ENCODE measurements around the gene DNAH12. TPM values are rescaled to one million over a fixed set of nuclear protein-coding genes. Genes with fewer than 3 reads are reported as not detected.

DNAH12 gene
- total RNA-seq, 1 experiment from 2014 or later, result 0.45 TPM

GRCh38 chr3:57298041-57298440, 246.1 kb downstream of the DNAH12 start:
- Histone ChIP-seq H3K36me3 (ENCODE audit: control insufficient read depth, insufficient read depth, low read length) (no peaks in the 10 kb centered on the region), H3K4me3 (ENCODE audit: low read depth, low read length) (no peak overlapping the region), H3K9me3 (no peaks in the 10 kb centered on the region), H3K27me3 (replicated peaks; ENCODE audit: control insufficient read depth, insufficient read depth, low read length) (no peaks in the 10 kb centered on the region), H3K4me1 (no peaks in the 10 kb centered on the region)
- BruUV-seq (replicated peaks), result no TSS peak
- TF ChIP-seq, protein P1, sequence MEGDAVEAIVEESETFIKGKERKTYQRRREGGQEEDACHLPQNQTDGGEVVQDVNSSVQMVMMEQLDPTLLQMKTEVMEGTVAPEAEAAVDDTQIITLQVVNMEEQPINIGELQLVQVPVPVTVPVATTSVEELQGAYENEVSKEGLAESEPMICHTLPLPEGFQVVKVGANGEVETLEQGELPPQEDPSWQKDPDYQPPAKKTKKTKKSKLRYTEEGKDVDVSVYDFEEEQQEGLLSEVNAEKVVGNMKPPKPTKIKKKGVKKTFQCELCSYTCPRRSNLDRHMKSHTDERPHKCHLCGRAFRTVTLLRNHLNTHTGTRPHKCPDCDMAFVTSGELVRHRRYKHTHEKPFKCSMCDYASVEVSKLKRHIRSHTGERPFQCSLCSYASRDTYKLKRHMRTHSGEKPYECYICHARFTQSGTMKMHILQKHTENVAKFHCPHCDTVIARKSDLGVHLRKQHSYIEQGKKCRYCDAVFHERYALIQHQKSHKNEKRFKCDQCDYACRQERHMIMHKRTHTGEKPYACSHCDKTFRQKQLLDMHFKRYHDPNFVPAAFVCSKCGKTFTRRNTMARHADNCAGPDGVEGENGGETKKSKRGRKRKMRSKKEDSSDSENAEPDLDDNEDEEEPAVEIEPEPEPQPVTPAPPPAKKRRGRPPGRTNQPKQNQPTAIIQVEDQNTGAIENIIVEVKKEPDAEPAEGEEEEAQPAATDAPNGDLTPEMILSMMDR (IDR thresholded peaks at IDR 0.05; ENCODE audit: insufficient read depth in 1 of 2, low read depth in 1 of 2, low read length in 1 of 2, severe bottlenecking in 1 of 2, unreplicated experiment in 1 of 2), result no peak
- H3K4me3 Mint-ChIP-seq (ENCODE audit: unreplicated experiment), result no peak overlapping the region
- H3K36me3 Mint-ChIP-seq (ENCODE audit: insufficient read depth, unreplicated experiment), result no peaks in the 10 kb centered on the region
- DNase-seq, result peak in 1 of 2 experiments; percentile 10
- no peak overlapping the region for H3K27ac Mint-ChIP-seq (ENCODE audit: unreplicated experiment)
- no peaks in the 10 kb centered on the region for H3K9me3 Mint-ChIP-seq (ENCODE audit: unreplicated experiment)
- intact Hi-C loops (cut with micrococcal nuclease; ENCODE audit: unreplicated experiment), result no loop called here
- no peaks in the 10 kb centered on the region for H3K4me1 Mint-ChIP-seq (ENCODE audit: low read depth, unreplicated experiment)
- no peaks in the 10 kb centered on the region for H3K27me3 Mint-ChIP-seq (ENCODE audit: insufficient read depth, unreplicated experiment)
- ChIA-PET CTCF (no interaction called here), POLR2A (no interaction called here)

- H3K4me1 ChIP-seq, result no peaks in the 10 kb centered on the region
- ChIA-PET POLR2A (no interaction called here), CTCF (no interaction called here)
- H3K9me3 ChIP-seq, result no peaks in the 10 kb centered on the region
- H3K36me3 Mint-ChIP-seq (ENCODE audit: insufficient read depth, unreplicated experiment), result no peaks in the 10 kb centered on the region
- no peaks in the 10 kb centered on the region for H3K27me3 Mint-ChIP-seq (ENCODE audit: insufficient read depth, unreplicated experiment)
- TF ChIP-seq, protein P1 (IDR thresholded peaks at IDR 0.05; ENCODE audit: insufficient read depth in 1 of 2, low read depth in 1 of 2, low read length in 1 of 2, severe bottlenecking in 1 of 2, unreplicated experiment in 1 of 2), result no peak
- no peak for DNase-seq
- no peaks in the 10 kb centered on the region for H3K36me3 ChIP-seq (ENCODE audit: control insufficient read depth, insufficient read depth, low read length)
- H3K4me3 Mint-ChIP-seq (ENCODE audit: unreplicated experiment), result no peak overlapping the region
- intact Hi-C loops (cut with micrococcal nuclease; ENCODE audit: unreplicated experiment), result no loop called here
- H3K4me3 ChIP-seq (ENCODE audit: low read depth, low read length), result no peak overlapping the region
- no peak overlapping the region for H3K27ac Mint-ChIP-seq (ENCODE audit: unreplicated experiment)
- H3K4me1 Mint-ChIP-seq (ENCODE audit: low read depth, unreplicated experiment), result no peaks in the 10 kb centered on the region
- no TSS peak for BruUV-seq (replicated peaks)
- no peaks in the 10 kb centered on the region for H3K9me3 Mint-ChIP-seq (ENCODE audit: unreplicated experiment)
- H3K27me3 ChIP-seq (replicated peaks; ENCODE audit: control insufficient read depth, insufficient read depth, low read length), result no peaks in the 10 kb centered on the region
These were observed 251.1 kb downstream of the DNAH12 start for GRCh38 chr3:57292897-57293526.

DNA sequence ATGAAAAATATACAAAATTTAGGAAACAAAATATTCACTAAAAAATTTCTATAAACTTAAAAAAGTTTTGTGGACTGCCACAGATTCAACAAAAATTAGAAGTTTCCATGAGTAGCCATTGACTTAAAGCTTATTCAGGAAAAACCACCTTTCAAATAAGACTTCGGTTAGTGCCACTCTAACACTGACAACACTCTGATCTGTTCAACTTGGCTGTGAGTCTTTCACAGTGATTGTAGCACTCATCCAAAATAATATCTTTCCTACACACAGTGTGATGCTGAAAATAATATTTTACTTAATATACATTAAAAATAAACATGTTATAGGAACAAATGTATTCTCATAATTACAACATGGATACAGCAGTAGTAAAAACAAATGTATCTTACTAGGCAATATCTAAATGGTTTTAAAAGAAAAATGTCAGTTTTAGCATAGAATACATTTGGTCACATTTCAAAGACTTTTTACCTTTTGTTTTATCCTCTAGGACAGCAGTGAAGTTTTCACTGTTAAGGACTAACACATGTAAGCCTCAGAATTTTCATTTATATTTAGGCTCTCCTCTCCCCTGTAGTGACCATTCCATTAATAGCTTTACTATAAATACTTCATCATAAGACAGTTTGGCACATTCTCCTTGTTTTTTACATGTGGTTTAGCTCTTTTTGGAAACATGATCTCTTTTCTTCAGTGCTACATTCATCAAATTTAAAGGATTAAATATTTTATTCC, 251.8 kb downstream of the DNAH12 start, which contains the start of gene ASB14:
Gene ASB14 (minus strand): TSS at position 527 of the 738 bp plus-strand sequence. CDS start 652 bp downstream, outside the sequence.
- TF ChIP-seq, protein P1 (IDR thresholded peaks at IDR 0.05; ENCODE audit: insufficient read depth in 1 of 2, low read depth in 1 of 2, low read length in 1 of 2, severe bottlenecking in 1 of 2, unreplicated experiment in 1 of 2), result no peak
- Mint-ChIP-seq H3K4me3 (ENCODE audit: unreplicated experiment) (no peak within 1 kb of the TSS), H3K27ac (ENCODE audit: unreplicated experiment) (no peak within 1 kb of the TSS), H3K4me1 (ENCODE audit: low read depth, unreplicated experiment) (no peaks in the 10 kb centered on the region), H3K27me3 (ENCODE audit: insufficient read depth, unreplicated experiment) (no peaks in the 10 kb centered on the region), H3K36me3 (ENCODE audit: insufficient read depth, unreplicated experiment) (no peaks in the 10 kb centered on the region), H3K9me3 (ENCODE audit: unreplicated experiment) (no peaks in the 10 kb centered on the region)
- H3K9me3 ChIP-seq, result no peaks in the 10 kb centered on the region
- H3K4me1 ChIP-seq, result no peaks in the 10 kb centered on the region
- no peaks in the 10 kb centered on the region for H3K27me3 ChIP-seq (replicated peaks; ENCODE audit: control insufficient read depth, insufficient read depth, low read length)
- no peak within 1 kb of the TSS for H3K4me3 ChIP-seq (ENCODE audit: low read depth, low read length)
- no peaks in the 10 kb centered on the region for H3K36me3 ChIP-seq (ENCODE audit: control insufficient read depth, insufficient read depth, low read length)
- BruUV-seq (replicated peaks), result no TSS peak
- intact Hi-C loops (cut with micrococcal nuclease; ENCODE audit: unreplicated experiment), result no loop called here
- ChIA-PET CTCF (no interaction called here), POLR2A (no interaction called here)
- DNase-seq, result no peak

Measured in Caco-2 (cell line).